Activated B cell treated with CpG ODN at 0.5 μM for 24 hours (primary cell): ENCODE results near the gene ALPI. TPM values are rescaled to one million over a fixed set of nuclear protein-coding genes. Genes with fewer than 3 reads are reported as not detected.
A peak's percentile ranks its signal among the peaks of the same experiment; 100 is the strongest.

Experiments
- ATAC-seq: fragments of 200-7000 bp; cut with Tn5 transposase; one replicate; pipeline ENCODE4 v1.10.0; 2021; ENCODE audit warnings: low read depth, mild to moderate bottlenecking, moderate library complexity
- CTCF ChIA-PET: fragments of 350-600 bp; sonication (Branson Sonifier 250); formaldehyde crosslinking; loops from one replicate; lab custom pipeline; 2021; ENCODE audit warnings: antibody characterized with exemption; lab: Charles Lee
- POLR2A ChIA-PET: fragments of 350-600 bp; sonication (Branson Sonifier 250); formaldehyde crosslinking; loops from one replicate; lab custom pipeline; 2021; ENCODE audit warnings: antibody characterized with exemption; lab: Charles Lee
- DNase-seq: peaks from one replicate; pipeline ENCODE4 v3.0.0; 2022
- H3K27ac Mint-ChIP-seq: one replicate; pipeline ENCODE4 v1.8.0; 2020; ENCODE audit warnings: mixed read lengths
- H3K27me3 Mint-ChIP-seq: one replicate; pipeline ENCODE4 v1.8.0; 2021; ENCODE audit warnings: mixed read lengths
- H3K36me3 Mint-ChIP-seq: one replicate; pipeline ENCODE4 v1.8.0; 2021; ENCODE audit warnings: low read depth, mixed read lengths
- H3K4me1 Mint-ChIP-seq: one replicate; pipeline ENCODE4 v1.8.0; 2021; ENCODE audit warnings: mixed read lengths
- H3K4me3 Mint-ChIP-seq: one replicate; pipeline ENCODE4 v1.8.0; 2020; ENCODE audit warnings: mild to moderate bottlenecking, mixed read lengths
- H3K9me3 Mint-ChIP-seq: one replicate; pipeline ENCODE4 v1.8.0; 2020; ENCODE audit warnings: mixed read lengths
- CTCF ChIP-seq: fragments of 200-600 bp; IDR thresholded peaks from one replicate; pipeline ENCODE4 v1.8.0; 2022; ENCODE audit warnings: antibody characterized with exemption, mild to moderate bottlenecking
- intact Hi-C: fragments of 100-400 bp; cut with micrococcal nuclease; formaldehyde crosslinking; loops from one replicate; pipeline ENCODE4 v1.15.1; 2024
- total RNA-seq: library from RNA; stranded (reverse); gene quantifications from 2 replicates; pipeline ENCODE4 v1.2.3, GENCODE V29; 2022

The ALPI gene
- total RNA-seq, 1 donor from 2014 or later = not detected

DNA sequence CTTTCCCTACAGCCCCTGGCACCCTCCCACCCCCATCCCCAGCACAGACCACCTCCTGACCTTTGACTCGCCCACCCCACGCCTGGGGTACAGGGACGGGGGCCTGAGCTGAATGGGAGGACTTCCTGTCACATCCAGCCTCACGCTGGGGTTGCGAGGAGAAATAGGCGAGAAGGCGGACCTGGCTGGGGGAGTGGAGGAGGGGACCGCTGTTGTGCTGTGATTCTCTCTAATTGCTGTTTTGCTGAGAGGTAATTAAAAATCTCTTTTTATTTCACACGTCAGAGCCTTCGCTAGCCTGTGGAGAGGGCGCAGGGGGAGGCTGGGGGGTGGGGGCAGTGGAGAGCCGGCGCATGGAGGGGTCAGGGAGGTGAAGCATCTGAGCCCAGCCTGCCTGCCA, 41.4 kb downstream of the ALPI start:
- intact Hi-C loops = no loop called here
- POLR2A ChIA-PET = no interaction called here
- H3K4me3 Mint-ChIP-seq = no peak overlapping the region

GRCh38 chr2:232498452-232498851, 42.5 kb downstream of the ALPI start:
- H3K4me3 Mint-ChIP-seq = no peak overlapping the region
- H3K27ac Mint-ChIP-seq = no peak overlapping the region
- ChIA-PET CTCF (no interaction called here), POLR2A (no interaction called here)
- H3K4me1 Mint-ChIP-seq = peaks cover 4% of the 10 kb centered on the region
- H3K36me3 Mint-ChIP-seq = no peaks in the 10 kb centered on the region
- H3K27me3 Mint-ChIP-seq = peaks cover 27% of the 10 kb centered on the region
- ATAC-seq (no peak), DNase-seq (no peak)
- no peak for TF ChIP-seq CTCF
- no peaks in the 10 kb centered on the region for H3K9me3 Mint-ChIP-seq
- intact Hi-C loops = no loop called here

More for the DNA sequence above, 41.4 kb downstream of the ALPI start:
- DNase-seq (no peak), ATAC-seq (no peak)
- no peak for TF ChIP-seq CTCF
- Mint-ChIP-seq H3K4me1 (peaks cover under 1% of the 10 kb centered on the region), H3K36me3 (no peaks in the 10 kb centered on the region), H3K9me3 (no peaks in the 10 kb centered on the region), H3K27ac (no peak overlapping the region), H3K27me3 (peaks cover 23% of the 10 kb centered on the region)
- CTCF ChIA-PET = no interaction called here

- intact Hi-C loops = no loop called here
- ATAC-seq (no peak), DNase-seq (no peak)
- Mint-ChIP-seq H3K36me3 (no peaks in the 10 kb centered on the region), H3K4me1 (peaks cover 8% of the 10 kb centered on the region), H3K27me3 (peaks cover 43% of the 10 kb centered on the region), H3K9me3 (no peaks in the 10 kb centered on the region), H3K27ac (no peak overlapping the region), H3K4me3 (no peak overlapping the region)
- ChIA-PET CTCF (no interaction called here), POLR2A (no interaction called here)
- TF ChIP-seq CTCF = no peak
Measured at GRCh38 chr2:232501331-232501771, 45.4 kb downstream of the ALPI start.

- Mint-ChIP-seq H3K27me3 (peaks cover 43% of the 10 kb centered on the region), H3K9me3 (no peaks in the 10 kb centered on the region), H3K4me3 (no peak overlapping the region), H3K27ac (no peak overlapping the region), H3K4me1 (peaks cover 8% of the 10 kb centered on the region), H3K36me3 (no peaks in the 10 kb centered on the region)
- POLR2A ChIA-PET = no interaction called here
- ATAC-seq = no peak
- CTCF ChIA-PET = no interaction called here
- intact Hi-C loops = no loop called here
- TF ChIP-seq CTCF = no peak
- DNase-seq = no peak
Measured at GRCh38 chr2:232501794-232502390, 45.9 kb downstream of the ALPI start.

GRCh38 chr2:232502511-232502910, 46.6 kb downstream of the ALPI start:
- intact Hi-C loops = no loop called here
- H3K4me3 Mint-ChIP-seq = peak overlapping the region; percentile 74
- peaks cover 8% of the 10 kb centered on the region for H3K4me1 Mint-ChIP-seq
- H3K36me3 Mint-ChIP-seq = no peaks in the 10 kb centered on the region
- ATAC-seq (peak; percentile 47), DNase-seq (no peak)
- POLR2A ChIA-PET = no interaction called here
- no peaks in the 10 kb centered on the region for H3K9me3 Mint-ChIP-seq
- CTCF ChIA-PET = no interaction called here
- peaks cover 46% of the 10 kb centered on the region for H3K27me3 Mint-ChIP-seq
- no peak for TF ChIP-seq CTCF
- H3K27ac Mint-ChIP-seq = no peak overlapping the region
